ENCODE data around the gene MRPL37. TPM values are rescaled to one million over a fixed set of nuclear protein-coding genes. Genes with fewer than 3 reads are reported as not detected.

The MRPL37 gene
- total and polyA plus RNA-seq, 8 donors: 24.8 to 111 (median 50.9) TPM

GRCh38 chr1:54263601-54264226 lies 63.7 kb downstream of the MRPL37 start:
- 76 to 87% (median 78%) methylated on average over 6 of the region's 6 CpGs for WGBS, 5 donors
- H3K4me1 ChIP-seq: peaks cover 4 to 79% (median 62%) of the 10 kb centered on the region in 4 donors
- no peak for DNase-seq
- no peaks in the 10 kb centered on the region for H3K27me3 ChIP-seq
- no peaks in the 10 kb centered on the region for H3K9me3 ChIP-seq
- H3K27ac ChIP-seq: peak overlapping the region in 2 of 5 donors; percentile 22 to 43
- peaks cover 0 to 6% (median 0%) of the 10 kb centered on the region in 4 donors for H3K36me3 ChIP-seq
- TF ChIP-seq POLR2AphosphoS5 (IDR thresholded peaks at IDR 0.05): no peak
- no peak for TF ChIP-seq POLR2A (IDR thresholded peaks at IDR 0.05)
- TF ChIP-seq EP300 (IDR thresholded peaks at IDR 0.05): no peak
- TF ChIP-seq, protein P1, sequence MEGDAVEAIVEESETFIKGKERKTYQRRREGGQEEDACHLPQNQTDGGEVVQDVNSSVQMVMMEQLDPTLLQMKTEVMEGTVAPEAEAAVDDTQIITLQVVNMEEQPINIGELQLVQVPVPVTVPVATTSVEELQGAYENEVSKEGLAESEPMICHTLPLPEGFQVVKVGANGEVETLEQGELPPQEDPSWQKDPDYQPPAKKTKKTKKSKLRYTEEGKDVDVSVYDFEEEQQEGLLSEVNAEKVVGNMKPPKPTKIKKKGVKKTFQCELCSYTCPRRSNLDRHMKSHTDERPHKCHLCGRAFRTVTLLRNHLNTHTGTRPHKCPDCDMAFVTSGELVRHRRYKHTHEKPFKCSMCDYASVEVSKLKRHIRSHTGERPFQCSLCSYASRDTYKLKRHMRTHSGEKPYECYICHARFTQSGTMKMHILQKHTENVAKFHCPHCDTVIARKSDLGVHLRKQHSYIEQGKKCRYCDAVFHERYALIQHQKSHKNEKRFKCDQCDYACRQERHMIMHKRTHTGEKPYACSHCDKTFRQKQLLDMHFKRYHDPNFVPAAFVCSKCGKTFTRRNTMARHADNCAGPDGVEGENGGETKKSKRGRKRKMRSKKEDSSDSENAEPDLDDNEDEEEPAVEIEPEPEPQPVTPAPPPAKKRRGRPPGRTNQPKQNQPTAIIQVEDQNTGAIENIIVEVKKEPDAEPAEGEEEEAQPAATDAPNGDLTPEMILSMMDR (IDR thresholded peaks at IDR 0.05): no peak
- H3K4me3 ChIP-seq: no peak overlapping the region
- intact Hi-C loops (cut with DNase I; ENCODE audit: low total_unique reads): loop anchor here (10.0 kb wide), 2 partner anchors 51 to 141 kb away; partner anchors contain the start of gene SSBP3

DNA sequence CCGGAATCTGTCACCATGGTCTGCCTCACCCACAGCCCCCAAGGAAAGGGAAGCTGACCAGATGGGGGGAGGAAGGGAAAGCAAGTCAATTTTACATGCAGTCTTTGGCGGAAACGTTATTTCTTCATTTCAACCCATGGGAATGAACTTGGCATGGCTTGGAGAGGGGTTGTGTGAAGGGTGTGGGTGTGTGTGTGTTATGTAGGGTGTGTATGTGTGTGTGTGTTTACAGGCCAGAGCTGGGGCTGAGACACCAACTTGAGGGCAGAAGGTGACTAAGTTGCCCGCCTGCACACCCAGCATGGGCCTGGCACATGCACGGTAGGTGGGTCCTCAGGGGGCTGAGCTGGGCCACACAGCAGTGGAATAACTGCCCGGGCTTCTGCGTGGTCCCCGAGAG lies 65.2 kb downstream of the MRPL37 start:
- intact Hi-C loops (cut with DNase I; ENCODE audit: low total_unique reads): loop anchor here (10.0 kb wide), 2 partner anchors 50 to 140 kb away; partner anchors contain the start of gene SSBP3

GRCh38 chr1:54265659-54266058 lies 65.7 kb downstream of the MRPL37 start:
- no peaks in the 10 kb centered on the region for H3K9me3 ChIP-seq
- peaks cover 0 to 6% (median 2%) of the 10 kb centered on the region in 4 donors for H3K36me3 ChIP-seq
- H3K27me3 ChIP-seq: no peaks in the 10 kb centered on the region
- no peak overlapping the region for H3K27ac ChIP-seq
- TF ChIP-seq, protein P1 (IDR thresholded peaks at IDR 0.05): no peak
- TF ChIP-seq POLR2A (IDR thresholded peaks at IDR 0.05): no peak
- no peak for TF ChIP-seq EP300 (IDR thresholded peaks at IDR 0.05)
- TF ChIP-seq POLR2AphosphoS5 (IDR thresholded peaks at IDR 0.05): no peak
- peaks cover 16 to 84% (median 68%) of the 10 kb centered on the region in 4 donors for H3K4me1 ChIP-seq
- no peak for DNase-seq
- 79 to 95% (median 79%) methylated on average over 6 of the region's 6 CpGs for WGBS, 5 donors
- H3K4me3 ChIP-seq: no peak overlapping the region
- intact Hi-C loops (cut with DNase I; ENCODE audit: low total_unique reads): loop anchor here (10.0 kb wide), 2 partner anchors 49 to 139 kb away; partner anchors contain the start of gene SSBP3

More for the DNA sequence above, 65.2 kb downstream of the MRPL37 start:
- Histone ChIP-seq H3K36me3 (peaks cover 0 to 6% (median 1%) of the 10 kb centered on the region in 4 donors), H3K4me1 (peaks cover 15 to 84% (median 70%) of the 10 kb centered on the region in 4 donors), H3K9me3 (no peaks in the 10 kb centered on the region), H3K27ac (no peak overlapping the region), H3K4me3 (no peak overlapping the region), H3K27me3 (no peaks in the 10 kb centered on the region)
- 73 to 92% (median 81%) methylated on average over 8 of the region's 8 CpGs for WGBS, 5 donors
- TF ChIP-seq POLR2A (IDR thresholded peaks at IDR 0.05): no peak
- TF ChIP-seq, protein P1 (IDR thresholded peaks at IDR 0.05): no peak
- TF ChIP-seq EP300 (IDR thresholded peaks at IDR 0.05): no peak
- TF ChIP-seq POLR2AphosphoS5 (IDR thresholded peaks at IDR 0.05): no peak
- DNase-seq: no peak

- no peak for DNase-seq
- intact Hi-C loops (cut with DNase I; ENCODE audit: low total_unique reads): loop anchor here (10.0 kb wide), 2 partner anchors 49 to 139 kb away; partner anchors contain the start of gene SSBP3
- Histone ChIP-seq H3K4me1 (peaks cover 21 to 84% (median 68%) of the 10 kb centered on the region in 4 donors), H3K36me3 (peaks cover 0 to 5% (median 2%) of the 10 kb centered on the region in 4 donors), H3K27ac (peak overlapping the region in 1 of 5 donors; percentile 17), H3K27me3 (no peaks in the 10 kb centered on the region), H3K9me3 (no peaks in the 10 kb centered on the region), H3K4me3 (no peak overlapping the region)
- 59 to 82% (median 66%) methylated on average over 2 of the region's 2 CpGs for WGBS, 5 donors
- TF ChIP-seq EP300 (IDR thresholded peaks at IDR 0.05): no peak
- no peak for TF ChIP-seq POLR2AphosphoS5 (IDR thresholded peaks at IDR 0.05)
- no peak for TF ChIP-seq POLR2A (IDR thresholded peaks at IDR 0.05)
- TF ChIP-seq, protein P1 (IDR thresholded peaks at IDR 0.05): no peak
These were observed 66.2 kb downstream of the MRPL37 start for GRCh38 chr1:54266195-54266594.
